Erythroblast (primary cell): ENCODE data around the gene CA5A.

Experiments used
- GATA1 ChIP-seq: IDR thresholded peaks from 2 replicates; pipeline ENCODE4 v1.6.1; 2011; ENCODE audit warnings: low read depth, mild to moderate bottlenecking, control low read depth, low read length, moderate library complexity
- POLR2A ChIP-seq: IDR thresholded peaks from 2 replicates; pipeline ENCODE4 v1.6.1; 2011; ENCODE audit warnings: mild to moderate bottlenecking, low read length

- TF ChIP-seq POLR2A (no peak), GATA1 (no peak)
Observed at GRCh38 chr16:87953308-87954215, 17.2 kb upstream of the CA5A start.
